Cardiac atrium fibroblast (primary cell): ENCODE results near the gene F3. TPM values are rescaled to one million over a fixed set of nuclear protein-coding genes. Genes with fewer than 3 reads are reported as not detected.

ENCODE experiments used
- total RNA-seq: library from RNA; depleted of rRNA; stranded (reverse); fragments of >200 nt; gene quantifications from 2 replicates; pipeline ENCODE4 v1.2.3, GENCODE V29; 2015

F3 gene
- total RNA-seq = 6.7 and 18.6 TPM in 2 replicates

GRCh38 chr1:94541246-94542087, at the start of gene F3:
Gene F3, minus strand, starts transcription at chr1:94541759. Its CDS starts 123 bp downstream, at chr1:94541636.

Other genes with a start within 250 kb of the F3 start
- 23.5 and 28.8 TPM in 2 replicates for gene ABCD3, start 123.4 kb downstream of the F3 start, total RNA-seq